Sigmoid colon (tissue), 3 donors: ENCODE data around the gene SCRN1.

Experiments used
- CTCF ChIP-seq, 4 experiments: fragments of 450-650 bp in 3 of 4; fragments of 200-600 bp in 1 of 4; IDR thresholded peaks; one replicate each; pipeline ENCODE4 v1.5.1; 2016 to 2019; ENCODE audit warnings: antibody characterized with exemption in 4 of 4, mild to moderate bottlenecking in 3 of 4, moderate library complexity in 2 of 4
- POLR2A ChIP-seq, 2 donors: fragments of 450-650 bp; IDR thresholded peaks; one replicate each; pipeline ENCODE4 v1.6.1; 2016; ENCODE audit warnings: antibody characterized with exemption in 2 of 2, mild to moderate bottlenecking in 2 of 2, moderate library complexity in 2 of 2

- TF ChIP-seq POLR2A (IDR thresholded peaks at IDR 0.05): no peak
- no peak for TF ChIP-seq CTCF (IDR thresholded peaks at IDR 0.05)
Observed at GRCh38 chr7:29965030-29965429, 24.6 kb downstream of the SCRN1 start.
